ENCODE results near the gene NAALADL2.
"Not testable (repeated sequence)": the region's sequence is repeated elsewhere in the genome, so short reads cannot be mapped to it uniquely, and the experiment has no call there.

The NAALADL2 gene

DNA sequence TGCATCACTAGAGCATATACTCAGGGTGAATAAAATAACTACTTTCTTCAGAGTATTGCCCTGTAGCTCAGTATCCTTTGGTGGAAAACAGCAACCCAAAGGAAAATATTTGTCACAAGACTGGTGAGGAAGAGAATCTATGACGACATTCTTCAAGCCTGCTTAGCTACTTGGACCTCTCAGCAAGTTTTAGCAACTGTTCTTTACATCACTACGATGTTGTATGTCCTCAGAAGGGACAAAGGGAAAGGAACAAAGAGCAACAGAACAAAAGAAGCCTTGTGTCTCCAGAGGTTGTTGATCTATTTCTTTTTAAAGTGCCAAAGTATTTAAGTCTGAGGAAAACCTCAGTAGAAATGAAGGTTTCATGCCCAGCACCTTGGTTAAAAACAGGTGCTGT, 746.7 kb downstream of the NAALADL2 start:
- TF ChIP-seq, protein P1, sequence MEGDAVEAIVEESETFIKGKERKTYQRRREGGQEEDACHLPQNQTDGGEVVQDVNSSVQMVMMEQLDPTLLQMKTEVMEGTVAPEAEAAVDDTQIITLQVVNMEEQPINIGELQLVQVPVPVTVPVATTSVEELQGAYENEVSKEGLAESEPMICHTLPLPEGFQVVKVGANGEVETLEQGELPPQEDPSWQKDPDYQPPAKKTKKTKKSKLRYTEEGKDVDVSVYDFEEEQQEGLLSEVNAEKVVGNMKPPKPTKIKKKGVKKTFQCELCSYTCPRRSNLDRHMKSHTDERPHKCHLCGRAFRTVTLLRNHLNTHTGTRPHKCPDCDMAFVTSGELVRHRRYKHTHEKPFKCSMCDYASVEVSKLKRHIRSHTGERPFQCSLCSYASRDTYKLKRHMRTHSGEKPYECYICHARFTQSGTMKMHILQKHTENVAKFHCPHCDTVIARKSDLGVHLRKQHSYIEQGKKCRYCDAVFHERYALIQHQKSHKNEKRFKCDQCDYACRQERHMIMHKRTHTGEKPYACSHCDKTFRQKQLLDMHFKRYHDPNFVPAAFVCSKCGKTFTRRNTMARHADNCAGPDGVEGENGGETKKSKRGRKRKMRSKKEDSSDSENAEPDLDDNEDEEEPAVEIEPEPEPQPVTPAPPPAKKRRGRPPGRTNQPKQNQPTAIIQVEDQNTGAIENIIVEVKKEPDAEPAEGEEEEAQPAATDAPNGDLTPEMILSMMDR (IDR thresholded peaks at IDR 0.05): no peak
- DNase-seq (ENCODE audit: low spot score): no peak
- Histone ChIP-seq H3K4me3 (no peak overlapping the region), H3K27ac (no peak overlapping the region)

DNA sequence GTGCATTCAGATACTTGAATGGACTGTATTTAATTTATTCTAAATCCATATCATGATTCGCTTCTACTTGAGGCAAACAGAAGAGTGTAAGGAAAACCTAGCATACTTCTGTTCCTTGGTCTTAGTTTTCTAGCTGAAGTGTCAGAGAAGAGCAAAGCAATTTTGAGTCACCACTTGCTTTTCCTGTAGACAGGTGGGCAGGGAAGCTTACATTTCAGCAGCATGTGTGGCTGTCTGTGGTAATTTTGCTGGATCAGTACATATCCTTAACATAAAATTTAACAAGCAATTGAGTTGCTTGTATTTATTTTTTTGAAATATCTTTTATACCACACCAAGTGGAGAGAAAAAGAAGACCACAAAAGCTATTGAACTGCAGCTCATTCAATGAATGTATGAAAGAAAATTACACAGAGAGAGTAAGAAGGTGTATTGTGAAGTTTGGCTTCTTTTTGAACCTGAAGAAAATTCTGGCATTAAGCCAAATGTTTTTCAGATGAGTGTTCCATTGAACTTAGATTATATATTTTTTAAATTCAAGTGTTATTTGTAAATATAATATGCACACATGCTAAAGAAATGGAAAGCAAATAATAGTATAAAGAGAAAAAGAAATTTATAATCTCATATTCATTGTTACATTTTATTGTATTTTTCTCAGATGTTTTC, 747.6 kb downstream of the NAALADL2 start:
- DNase-seq (ENCODE audit: low spot score): no peak
- TF ChIP-seq, protein P1 (IDR thresholded peaks at IDR 0.05): no peak
- H3K4me3 ChIP-seq: no peak overlapping the region
- no peak overlapping the region for H3K27ac ChIP-seq

DNA sequence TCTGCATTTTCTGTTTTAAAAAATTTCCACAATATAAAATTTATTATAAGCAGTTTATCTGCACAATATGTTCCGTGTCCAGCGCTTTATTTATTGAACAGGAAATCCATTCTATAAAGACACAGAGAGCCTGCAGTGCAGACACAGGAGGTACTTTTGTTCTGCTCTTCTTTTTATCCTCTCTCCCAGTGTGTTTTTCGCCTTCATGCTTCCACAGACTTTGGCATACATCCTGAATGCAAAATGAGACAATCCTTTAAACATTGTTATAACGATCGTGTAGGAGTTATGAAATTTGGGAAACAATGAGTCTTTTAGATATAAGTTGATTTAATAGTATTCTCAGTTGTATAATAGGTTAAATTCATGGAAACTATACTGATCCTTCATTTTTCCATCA, 749.2 kb downstream of the NAALADL2 start:
- no peak overlapping the region for H3K4me3 ChIP-seq
- no peak overlapping the region for H3K27ac ChIP-seq
- DNase-seq (ENCODE audit: low spot score): no peak
- TF ChIP-seq, protein P1 (IDR thresholded peaks at IDR 0.05): no peak

DNA sequence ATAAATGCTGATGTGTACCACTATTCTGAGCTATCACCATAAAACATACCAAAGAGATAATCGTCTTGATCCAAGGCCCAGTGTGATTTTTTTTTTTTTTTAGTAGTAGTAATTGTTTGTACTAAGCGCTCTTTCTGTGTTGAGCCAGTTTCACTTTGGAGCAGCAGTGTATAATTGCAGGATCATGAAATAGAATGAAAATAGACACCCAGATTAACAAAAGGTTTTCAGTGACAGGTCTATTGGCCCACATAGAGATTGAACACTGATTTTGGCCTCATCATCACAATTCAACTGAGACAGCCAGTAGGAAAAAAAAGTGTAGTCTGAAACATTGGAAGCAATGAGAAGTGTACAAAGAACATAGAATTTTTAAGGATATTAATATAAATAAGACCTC, 749.8 kb downstream of the NAALADL2 start:
- Histone ChIP-seq H3K27ac (no peak overlapping the region), H3K4me3 (no peak overlapping the region)
- no peak for DNase-seq (ENCODE audit: low spot score)
- TF ChIP-seq, protein P1 (IDR thresholded peaks at IDR 0.05): no peak

DNA sequence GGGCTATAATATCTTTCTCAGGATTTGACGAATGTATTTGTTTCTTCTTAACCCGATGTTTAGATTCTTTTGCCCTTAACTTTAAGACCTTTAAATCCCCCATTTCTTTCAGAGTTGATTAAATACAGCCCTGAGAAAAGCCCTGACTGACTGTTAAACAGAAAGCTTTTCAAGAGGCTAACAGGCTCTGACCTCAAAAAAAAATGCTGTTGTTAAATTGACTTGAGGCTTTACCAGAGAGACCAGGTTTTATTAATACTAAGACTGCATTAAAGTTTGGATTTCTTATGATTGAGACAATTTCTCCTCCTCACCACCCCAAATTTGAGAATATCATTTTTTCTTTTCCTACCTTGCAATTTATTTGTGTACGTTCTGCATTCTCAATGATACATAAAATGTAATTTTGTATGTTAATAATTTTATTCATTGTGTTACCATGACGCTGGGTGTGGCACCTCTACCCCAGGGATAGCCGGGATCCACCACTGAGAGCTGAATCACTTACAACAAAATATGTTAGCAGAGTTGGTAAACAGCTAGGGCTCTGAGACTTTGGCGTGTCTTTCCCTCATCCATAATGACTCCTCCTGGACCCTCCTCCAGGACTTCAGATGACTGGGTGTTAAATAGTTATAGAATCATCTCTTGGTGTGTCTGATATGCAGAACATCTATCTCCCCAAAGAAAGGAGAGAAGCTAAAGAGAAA, 753.5 kb downstream of the NAALADL2 start:
- H3K4me3 ChIP-seq: no peak overlapping the region

DNA sequence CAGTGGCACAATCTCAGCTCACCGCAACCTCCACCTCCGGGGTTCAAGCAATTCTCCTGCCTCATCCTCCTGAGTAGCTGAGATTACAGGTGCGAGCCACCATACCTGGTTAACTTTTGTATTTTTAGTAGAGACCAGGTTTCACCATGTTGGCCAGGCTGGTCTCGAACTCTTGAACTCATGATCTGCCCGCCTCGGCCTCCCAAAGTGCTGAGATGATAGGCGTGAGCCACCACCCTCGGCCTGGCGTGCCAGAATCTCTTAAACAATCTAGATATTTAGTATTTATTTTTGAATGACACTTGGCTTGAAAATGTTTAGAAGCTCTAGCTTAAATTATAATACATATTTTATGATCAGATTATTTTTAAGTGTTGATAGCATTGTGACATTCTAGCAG, 755.0 kb downstream of the NAALADL2 start:
- H3K27ac ChIP-seq; H3K4me3 ChIP-seq; DNase-seq (ENCODE audit: low spot score): not testable (repeated sequence)

More for the DNA sequence above, 753.5 kb downstream of the NAALADL2 start:
- H3K27ac ChIP-seq: no peak overlapping the region
- DNase-seq (ENCODE audit: low spot score): no peak
- TF ChIP-seq, protein P1 (IDR thresholded peaks at IDR 0.05): no peak

DNA sequence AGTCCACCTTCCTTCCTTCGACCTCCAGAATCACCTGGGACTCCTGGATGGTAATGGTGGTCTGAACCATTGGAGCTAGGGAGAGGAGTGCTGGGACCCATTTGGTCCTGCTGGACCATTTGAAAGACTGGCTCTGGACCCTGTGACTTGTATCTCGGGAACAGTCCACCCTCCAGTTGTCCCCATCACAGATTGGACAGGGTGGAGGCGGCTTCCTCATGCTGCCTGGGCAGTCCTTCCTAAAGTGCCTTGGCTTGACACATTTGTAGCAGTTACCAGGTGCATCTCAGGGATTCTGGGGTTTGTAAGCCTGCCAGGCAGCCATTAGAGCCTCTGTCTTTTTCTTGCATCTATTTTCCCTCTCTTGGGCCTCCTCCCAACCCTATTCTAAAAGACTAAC, 758.1 kb downstream of the NAALADL2 start:
- no peak overlapping the region for H3K27ac ChIP-seq
- no peak for DNase-seq (ENCODE audit: low spot score)
- no peak overlapping the region for H3K4me3 ChIP-seq
- TF ChIP-seq, protein P1 (IDR thresholded peaks at IDR 0.05): no peak
